ENCODE results near the gene KLHL12.

Gene KLHL12

GRCh38 chr1:202967684-202968281 lies 40.7 kb upstream of the KLHL12 start:
- H3K4me3 ChIP-seq (ENCODE audit: low read depth, low read length): peak overlapping the region; percentile 96
- TF ChIP-seq CTCF (IDR thresholded peaks at IDR 0.05; ENCODE audit: low read depth, low read length): no peak

- peak overlapping the region; percentile 96 for H3K4me3 ChIP-seq (ENCODE audit: low read depth, low read length)
- no peak for TF ChIP-seq CTCF (IDR thresholded peaks at IDR 0.05; ENCODE audit: low read depth, low read length)
These were observed 39.2 kb upstream of the KLHL12 start for GRCh38 chr1:202966006-202966898.

GRCh38 chr1:202965422-202965821 lies 38.4 kb upstream of the KLHL12 start:
- H3K4me3 ChIP-seq (ENCODE audit: low read depth, low read length): no peak overlapping the region
- TF ChIP-seq CTCF (IDR thresholded peaks at IDR 0.05; ENCODE audit: low read depth, low read length): no peak

- no peak for TF ChIP-seq CTCF (IDR thresholded peaks at IDR 0.05; ENCODE audit: low read depth, low read length)
- no peak overlapping the region for H3K4me3 ChIP-seq (ENCODE audit: low read depth, low read length)
These were observed 37.9 kb upstream of the KLHL12 start for GRCh38 chr1:202964791-202965410.

GRCh38 chr1:202961220-202961880 lies 34.3 kb upstream of the KLHL12 start:
- no peak overlapping the region for H3K4me3 ChIP-seq (ENCODE audit: low read depth, low read length)
- TF ChIP-seq CTCF (IDR thresholded peaks at IDR 0.05; ENCODE audit: low read depth, low read length): no peak

GRCh38 chr1:202959276-202959620 lies 32.2 kb upstream of the KLHL12 start:
- no peak overlapping the region for H3K4me3 ChIP-seq (ENCODE audit: low read depth, low read length)

More at GRCh38 chr1:202959276-202959620, 32.2 kb upstream of the KLHL12 start:
- TF ChIP-seq CTCF (IDR thresholded peaks at IDR 0.05; ENCODE audit: low read depth, low read length): no peak

Data from WI38 (cell line).